Astrocyte of the cerebellum (primary cell): ENCODE data around the gene ATXN7L1.

ENCODE experiments used
- DNase-seq: peaks from one replicate; pipeline ENCODE4 v3.0.0-alpha.2; 2011; ENCODE audit warnings: low read depth
- H3K4me3 ChIP-seq: 2 replicates; pipeline ENCODE4 v1.5.1; 2011; ENCODE audit warnings: mild to moderate bottlenecking, low read depth, low read length, moderate library complexity
- in situ Hi-C: cut with HindIII; loops from 2 replicates; pipeline ENCODE4 v1.10.0; 2017; ENCODE audit warnings: low sequenced_read_pairs
- TF ChIP-seq, protein P1 (sequence below): IDR thresholded peaks from 2 replicates; pipeline ENCODE4 v1.5.1; 2012; ENCODE audit warnings: low read length, low read depth, moderate library complexity, mild to moderate bottlenecking; ENCODE audit errors: missing control alignments

ATXN7L1 gene

DNA sequence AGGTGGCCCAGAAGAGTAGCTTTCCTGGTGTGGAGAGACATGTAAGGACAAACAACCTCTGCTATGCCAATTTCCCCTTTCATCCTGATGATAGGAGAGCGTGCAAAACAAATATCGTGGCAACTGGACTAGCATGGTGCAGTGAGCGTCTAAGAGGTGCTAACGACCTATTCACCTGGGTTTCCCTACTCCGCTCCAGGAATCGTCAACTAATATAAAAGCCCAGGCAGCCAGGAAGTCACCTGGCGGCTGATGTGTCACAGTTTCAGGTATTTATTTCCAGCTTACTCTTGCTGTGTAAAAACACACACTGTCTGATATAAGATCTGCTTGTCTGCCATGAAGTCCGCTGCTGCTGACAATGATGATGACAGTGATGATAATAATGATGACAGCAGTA is 238.6 kb downstream of the ATXN7L1 start:
- H3K4me3 ChIP-seq, result no peak overlapping the region
- TF ChIP-seq, protein P1, sequence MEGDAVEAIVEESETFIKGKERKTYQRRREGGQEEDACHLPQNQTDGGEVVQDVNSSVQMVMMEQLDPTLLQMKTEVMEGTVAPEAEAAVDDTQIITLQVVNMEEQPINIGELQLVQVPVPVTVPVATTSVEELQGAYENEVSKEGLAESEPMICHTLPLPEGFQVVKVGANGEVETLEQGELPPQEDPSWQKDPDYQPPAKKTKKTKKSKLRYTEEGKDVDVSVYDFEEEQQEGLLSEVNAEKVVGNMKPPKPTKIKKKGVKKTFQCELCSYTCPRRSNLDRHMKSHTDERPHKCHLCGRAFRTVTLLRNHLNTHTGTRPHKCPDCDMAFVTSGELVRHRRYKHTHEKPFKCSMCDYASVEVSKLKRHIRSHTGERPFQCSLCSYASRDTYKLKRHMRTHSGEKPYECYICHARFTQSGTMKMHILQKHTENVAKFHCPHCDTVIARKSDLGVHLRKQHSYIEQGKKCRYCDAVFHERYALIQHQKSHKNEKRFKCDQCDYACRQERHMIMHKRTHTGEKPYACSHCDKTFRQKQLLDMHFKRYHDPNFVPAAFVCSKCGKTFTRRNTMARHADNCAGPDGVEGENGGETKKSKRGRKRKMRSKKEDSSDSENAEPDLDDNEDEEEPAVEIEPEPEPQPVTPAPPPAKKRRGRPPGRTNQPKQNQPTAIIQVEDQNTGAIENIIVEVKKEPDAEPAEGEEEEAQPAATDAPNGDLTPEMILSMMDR, result no peak
- no peak for DNase-seq
- in situ Hi-C loops, result no loop called here

DNA sequence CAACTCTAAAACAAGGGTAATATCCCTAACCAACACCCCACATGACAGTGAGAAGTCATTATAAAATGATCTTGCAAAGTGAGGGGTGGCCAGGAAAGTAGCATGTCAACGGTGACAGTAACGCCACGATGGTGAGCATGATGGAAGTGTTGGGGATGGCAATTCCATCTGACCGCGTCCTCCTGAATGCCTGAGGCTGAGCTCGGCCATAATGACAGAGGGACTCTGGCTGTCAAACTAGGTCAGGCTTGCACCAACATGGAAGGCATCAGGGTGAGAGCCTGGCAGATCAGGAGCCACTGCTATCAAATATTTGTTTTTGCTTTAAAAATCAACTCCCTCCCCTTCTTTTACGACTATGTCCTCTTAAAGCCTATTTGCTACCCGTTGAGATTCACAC is 239.4 kb downstream of the ATXN7L1 start:
- in situ Hi-C loops, result no loop called here
- no peak overlapping the region for H3K4me3 ChIP-seq
- TF ChIP-seq, protein P1, result no peak
- no peak for DNase-seq

DNA sequence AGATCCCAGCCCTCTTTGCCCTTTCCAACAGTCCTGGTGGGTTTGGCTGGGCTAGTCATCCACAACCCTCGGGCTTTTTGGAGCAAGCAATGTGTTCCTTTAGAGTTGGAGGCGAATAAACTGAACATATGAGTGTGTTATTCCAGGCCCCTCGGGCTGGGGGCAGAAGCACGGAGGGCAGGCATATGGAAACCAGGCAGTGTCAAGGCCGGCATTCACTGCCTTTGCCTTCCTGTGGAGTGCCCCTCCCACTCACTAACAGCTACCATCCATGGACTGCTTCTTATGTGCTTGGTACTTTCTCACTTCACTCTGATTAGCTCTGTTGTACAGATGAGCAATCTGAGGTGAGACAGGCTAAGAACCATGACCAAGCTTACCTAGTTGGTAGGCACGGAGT is 241.2 kb downstream of the ATXN7L1 start:
- TF ChIP-seq, protein P1, result no peak
- DNase-seq, result no peak
- in situ Hi-C loops, result no loop called here
- no peak overlapping the region for H3K4me3 ChIP-seq

DNA sequence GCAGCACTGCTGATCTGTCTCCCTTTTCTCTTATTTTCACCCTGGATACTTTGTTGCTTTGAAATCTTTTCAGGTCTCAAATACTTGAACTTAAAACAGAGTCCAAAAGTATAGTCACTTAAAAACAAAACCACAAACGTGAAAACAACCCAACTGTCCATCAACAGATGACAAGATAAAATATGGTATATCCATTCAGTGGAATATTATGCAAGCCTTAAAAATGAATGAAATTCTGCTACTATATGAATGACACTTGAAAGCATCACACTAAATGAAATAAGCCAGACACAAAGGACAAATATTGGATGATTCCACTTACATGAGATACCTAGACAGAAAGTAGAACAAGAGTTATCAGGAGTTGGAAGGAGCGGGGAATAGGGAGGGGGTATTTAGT is 250.4 kb downstream of the ATXN7L1 start:
- TF ChIP-seq, protein P1, result no peak
- DNase-seq, result no peak
- in situ Hi-C loops, result no loop called here
- H3K4me3 ChIP-seq, result no peak overlapping the region

DNA sequence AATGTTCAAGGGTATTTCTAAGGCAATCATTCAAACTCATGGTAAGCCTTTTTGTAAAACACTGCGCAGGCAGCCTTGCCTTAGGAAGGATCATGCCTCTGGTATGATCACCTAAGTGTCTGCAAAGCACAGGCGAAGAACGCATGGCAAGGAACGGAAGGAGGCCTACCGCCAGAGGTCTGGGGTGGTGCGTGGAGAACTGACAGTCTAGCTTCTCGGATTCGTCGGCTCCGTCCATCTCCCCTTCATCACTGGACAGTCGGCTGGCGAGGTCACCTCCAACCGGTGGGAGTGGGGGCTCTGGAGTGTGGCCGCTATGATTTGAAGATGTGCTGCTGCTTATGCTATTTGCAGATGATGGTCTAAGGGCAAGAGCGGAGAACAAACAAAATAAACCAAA is 252.5 kb downstream of the ATXN7L1 start:
- DNase-seq, result no peak
- TF ChIP-seq, protein P1, result no peak
- in situ Hi-C loops, result no loop called here
- no peak overlapping the region for H3K4me3 ChIP-seq

DNA sequence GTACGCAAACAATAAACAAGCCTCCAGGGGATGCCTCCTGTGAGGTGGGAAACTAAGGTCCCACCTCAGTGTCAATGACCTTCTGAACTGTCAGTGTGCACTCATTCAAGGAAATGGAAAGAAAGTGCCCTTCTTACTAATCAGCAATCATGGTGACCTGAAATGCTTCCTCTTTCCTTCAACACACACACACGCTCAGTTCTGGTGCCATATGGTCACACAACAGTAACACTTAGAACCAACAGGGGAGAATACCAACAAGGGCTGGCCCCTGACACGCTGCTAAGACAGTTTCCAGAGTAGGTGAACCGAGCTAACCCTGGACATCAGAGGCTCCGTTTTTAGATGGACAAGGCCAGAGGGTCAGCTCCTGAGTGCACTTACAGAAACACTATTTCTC is 253.0 kb downstream of the ATXN7L1 start:
- TF ChIP-seq, protein P1, result no peak
- DNase-seq, result no peak
- in situ Hi-C loops, result no loop called here
- H3K4me3 ChIP-seq, result no peak overlapping the region
